Pericardium fibroblast (primary cell): ENCODE data around the gene SMU1. TPM values are rescaled to one million over a fixed set of nuclear protein-coding genes. Genes with fewer than 3 reads are reported as not detected.

Source experiments
- total RNA-seq: library from RNA; depleted of rRNA; stranded (reverse); fragments of >200 nt; gene quantifications from 2 replicates; pipeline ENCODE4 v1.2.3, GENCODE V29; 2015

Gene SMU1
- total RNA-seq = 11.6 and 15.7 TPM in 2 replicates

DNA sequence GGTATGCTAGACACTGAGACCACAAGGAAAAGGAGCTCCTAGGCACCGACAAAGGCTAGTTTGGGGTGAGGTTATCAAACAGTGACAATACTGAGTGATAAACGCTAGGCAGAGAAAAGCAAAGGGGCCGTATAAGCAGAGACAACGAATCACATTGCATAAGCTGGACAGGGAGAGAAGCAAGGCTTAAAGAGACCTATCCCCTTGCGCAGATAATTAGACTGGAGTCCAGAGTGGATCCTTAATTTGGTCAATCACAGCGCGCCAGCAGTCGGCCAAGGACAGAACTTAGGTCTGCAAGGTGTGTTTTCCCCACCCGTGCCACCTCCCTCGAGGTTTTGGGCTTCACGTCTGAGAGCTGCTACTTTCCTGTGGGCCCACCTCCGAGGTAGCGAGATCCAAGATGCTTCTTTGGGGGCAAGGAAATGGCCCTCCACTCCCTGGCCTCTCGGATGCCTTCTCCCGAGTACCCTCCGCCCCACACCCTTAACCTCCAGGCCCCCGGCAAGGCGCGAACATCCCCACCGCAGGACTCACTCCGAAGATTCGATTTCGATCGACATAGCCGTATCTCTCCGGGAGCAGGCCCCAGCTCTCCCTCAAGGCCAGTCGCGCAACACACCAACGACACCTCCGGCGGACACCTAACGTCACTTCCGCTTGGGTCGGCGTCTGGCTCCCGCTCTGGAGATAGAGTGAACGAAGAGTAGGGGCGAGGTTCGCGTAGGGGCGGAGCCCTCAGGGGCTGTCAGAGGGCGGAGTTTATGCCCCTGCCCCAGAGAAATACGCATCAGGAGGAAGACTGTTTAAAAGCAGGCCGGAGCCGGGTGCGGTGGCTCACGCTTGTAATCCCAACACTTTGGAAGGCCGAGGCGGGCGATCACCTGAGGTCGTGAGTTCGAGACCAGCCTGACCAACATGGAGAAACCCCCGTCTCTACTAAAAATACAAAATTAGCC, at the start of gene SMU1:
Gene SMU1, minus strand, starts transcription at position 629 of the 959 bp plus-strand sequence. Its CDS starts 66 bp downstream, at position 563.

DNA sequence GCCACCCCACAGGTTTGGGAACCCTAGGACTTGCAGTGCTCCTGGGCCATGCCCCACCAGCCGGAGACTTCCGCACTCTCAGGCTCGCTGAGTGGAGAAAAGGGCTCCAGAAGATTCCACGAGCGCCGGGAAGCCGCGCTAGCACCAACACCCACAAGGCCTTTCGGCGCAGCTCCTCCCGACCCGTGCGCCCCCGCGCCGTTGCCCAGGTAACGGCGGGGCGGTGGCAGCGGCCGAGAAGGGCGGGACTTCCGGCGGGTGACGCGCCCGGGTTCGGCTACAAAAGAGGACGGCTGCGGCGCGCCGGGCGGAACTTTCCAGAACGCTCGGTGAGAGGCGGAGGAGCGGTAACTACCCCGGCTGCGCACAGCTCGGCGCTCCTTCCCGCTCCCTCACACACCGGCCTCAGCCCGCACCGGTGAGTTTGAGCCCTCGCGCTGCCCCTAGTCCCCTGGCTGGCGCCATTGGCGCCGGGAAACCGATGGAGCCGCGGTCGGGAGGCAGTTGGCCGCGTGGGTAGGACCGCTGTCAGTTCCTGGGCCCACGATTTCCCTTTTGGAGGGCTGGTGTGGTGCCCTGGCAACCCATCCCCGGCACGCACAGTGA, 51.4 kb downstream of the SMU1 start, which contains the start of gene DNAJA1:
Gene DNAJA1, plus strand, starts transcription at position 308 of the 606 bp plus-strand sequence. CDS start 1,212 bp downstream, outside the sequence.

Other genes starting within 250 kb of the SMU1 start
- 27.7 and 31.3 TPM in 2 replicates for gene APTX, start 75.0 kb downstream of the SMU1 start, total RNA-seq
- 74.7 and 82.6 TPM in 2 replicates for gene DNAJA1, start 51.4 kb downstream of the SMU1 start, total RNA-seq
- gene B4GALT1, start 90.7 kb upstream of the SMU1 start, total RNA-seq = 95.2 and 118 TPM in 2 replicates
- not detected in 2 replicates for gene SPINK4, start 163.5 kb upstream of the SMU1 start, total RNA-seq
- gene BAG1, start 188.0 kb upstream of the SMU1 start, total RNA-seq = 17.0 and 26.4 TPM in 2 replicates
- gene CHMP5, start 188.4 kb upstream of the SMU1 start, total RNA-seq = 65.7 and 66.4 TPM in 2 replicates
- 14.7 and 16.9 TPM in 2 replicates for gene NFX1, start 213.8 kb upstream of the SMU1 start, total RNA-seq